ENCODE measurements around the gene PCDHGA3.
"Not testable (repeated sequence)": the region's sequence is repeated elsewhere in the genome, so short reads cannot be mapped to it uniquely, and the experiment has no call there.

PCDHGA3 gene

DNA sequence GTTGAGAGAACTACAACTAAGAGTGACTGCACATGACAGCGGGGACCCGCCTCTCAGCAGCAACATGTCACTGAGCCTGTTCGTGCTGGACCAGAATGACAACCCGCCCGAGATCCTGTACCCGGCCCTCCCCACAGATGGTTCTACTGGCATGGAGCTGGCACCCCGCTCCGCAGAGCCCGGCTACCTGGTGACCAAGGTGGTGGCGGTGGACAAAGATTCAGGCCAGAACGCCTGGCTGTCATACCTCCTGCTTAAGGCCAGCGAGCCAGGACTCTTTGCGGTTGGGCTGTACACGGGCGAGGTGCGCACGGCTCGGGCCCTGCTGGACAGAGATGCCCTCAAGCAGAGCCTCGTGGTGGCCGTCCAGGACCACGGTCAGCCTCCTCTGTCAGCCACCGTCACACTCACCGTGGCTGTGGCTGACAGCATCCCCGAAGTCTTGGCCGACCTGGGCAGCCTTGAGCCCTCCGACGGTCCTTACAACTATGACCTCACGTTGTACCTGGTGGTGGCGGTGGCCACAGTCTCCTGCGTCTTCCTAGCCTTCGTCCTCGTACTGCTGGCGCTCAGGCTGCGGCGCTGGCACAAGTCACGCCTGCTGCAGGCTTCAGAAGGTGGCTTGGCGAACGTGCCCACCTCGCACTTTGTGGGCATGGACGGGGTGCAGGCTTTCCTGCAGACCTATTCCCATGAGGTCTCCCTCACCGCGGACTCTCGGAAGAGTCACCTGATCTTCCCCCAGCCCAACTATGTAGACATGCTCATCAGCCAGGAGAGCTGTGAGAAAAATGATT is 41.0 kb downstream of the PCDHGA3 start:
- no peaks in the 10 kb centered on the region for H3K4me1 ChIP-seq (ENCODE audit: control insufficient read depth in 1 of 2, insufficient read depth in 2 of 2, low read length in 2 of 2)

DNA sequence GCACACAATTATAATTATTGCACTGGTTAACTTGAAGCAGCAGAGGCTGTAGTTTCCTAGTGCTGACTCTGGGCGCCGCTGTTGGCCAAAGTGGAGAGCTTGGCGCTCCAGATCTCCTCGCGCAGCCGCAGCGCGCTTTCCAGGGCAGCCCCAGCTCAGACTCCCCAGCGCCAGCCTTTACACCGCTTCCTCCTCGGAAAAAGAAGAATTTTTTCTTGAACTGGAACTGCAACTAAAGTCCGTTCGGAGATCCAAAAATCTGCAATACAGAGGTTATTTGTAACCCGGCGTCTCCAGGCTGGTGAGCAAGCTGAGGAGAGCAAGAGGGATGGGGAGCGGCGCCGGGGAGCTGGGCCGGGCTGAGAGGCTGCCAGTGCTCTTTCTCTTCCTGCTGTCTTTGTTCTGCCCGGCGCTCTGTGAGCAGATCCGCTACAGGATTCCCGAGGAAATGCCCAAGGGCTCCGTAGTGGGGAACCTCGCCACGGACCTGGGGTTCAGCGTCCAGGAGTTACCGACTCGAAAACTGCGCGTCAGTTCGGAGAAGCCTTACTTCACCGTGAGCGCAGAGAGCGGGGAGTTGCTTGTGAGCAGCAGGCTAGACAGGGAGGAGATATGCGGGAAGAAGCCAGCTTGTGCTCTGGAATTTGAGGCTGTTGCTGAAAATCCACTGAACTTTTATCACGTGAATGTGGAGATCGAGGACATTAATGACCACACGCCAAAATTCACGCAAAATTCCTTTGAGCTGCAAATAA is 44.1 kb downstream of the PCDHGA3 start, which contains the start of gene PCDHGB4:
Gene PCDHGB4, plus strand, starts transcription at position 142 of the 755 bp plus-strand sequence. Its CDS starts 187 bp downstream, at position 329.
- not testable (repeated sequence) for H3K4me1 ChIP-seq (ENCODE audit: control insufficient read depth in 1 of 2, insufficient read depth in 2 of 2, low read length in 2 of 2)
- H3K4me3 ChIP-seq (ENCODE audit: low read depth in 1 of 2, low read length in 2 of 2), result peak within 1 kb of the TSS; percentile 38 to 73

More for the DNA sequence above, 41.0 kb downstream of the PCDHGA3 start:
- Histone ChIP-seq H3K27me3 (ENCODE audit: low read depth, low read length) (no peaks in the 10 kb centered on the region), H3K4me3 (ENCODE audit: low read depth in 1 of 2, low read length in 2 of 2) (peak overlapping the region in 1 of 2 donors; percentile 73), H3K9me3 (ENCODE audit: control insufficient read depth in 1 of 2, low read length in 2 of 2) (peaks cover 63 to 87% of the 10 kb centered on the region in 2 donors), H3K36me3 (ENCODE audit: control insufficient read depth in 1 of 2, insufficient read depth in 2 of 2, low read length in 2 of 2) (peaks cover 0 to 11% of the 10 kb centered on the region in 2 donors), H3K27ac (ENCODE audit: low read length) (no peak overlapping the region)

DNA sequence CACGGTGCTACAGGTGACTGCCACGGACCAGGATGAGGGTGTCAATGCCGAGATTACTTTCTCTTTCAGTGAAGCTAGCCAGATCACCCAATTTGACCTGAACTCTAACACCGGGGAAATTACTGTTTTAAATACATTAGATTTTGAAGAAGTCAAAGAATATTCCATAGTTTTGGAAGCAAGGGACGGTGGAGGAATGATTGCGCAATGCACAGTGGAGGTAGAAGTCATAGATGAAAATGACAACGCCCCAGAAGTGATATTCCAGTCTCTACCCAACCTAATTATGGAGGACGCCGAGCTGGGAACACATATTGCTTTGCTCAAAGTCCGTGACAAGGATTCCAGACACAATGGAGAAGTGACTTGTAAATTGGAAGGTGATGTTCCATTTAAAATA is 45.0 kb downstream of the PCDHGA3 start:
- H3K27ac ChIP-seq (ENCODE audit: low read length), result no peak overlapping the region
- no peaks in the 10 kb centered on the region for H3K27me3 ChIP-seq (ENCODE audit: low read depth, low read length)
- H3K4me1 ChIP-seq (ENCODE audit: control insufficient read depth in 1 of 2, insufficient read depth in 2 of 2, low read length in 2 of 2), result no peaks in the 10 kb centered on the region
- peak overlapping the region; percentile 38 to 73 for H3K4me3 ChIP-seq (ENCODE audit: low read depth in 1 of 2, low read length in 2 of 2)
- peaks cover 72 to 94% of the 10 kb centered on the region in 2 donors for H3K9me3 ChIP-seq (ENCODE audit: control insufficient read depth in 1 of 2, low read length in 2 of 2)
- H3K36me3 ChIP-seq (ENCODE audit: control insufficient read depth in 1 of 2, insufficient read depth in 2 of 2, low read length in 2 of 2), result peaks cover 0 to 7% of the 10 kb centered on the region in 2 donors

More for the DNA sequence above, 44.1 kb downstream of the PCDHGA3 start, which contains the start of gene PCDHGB4:
- H3K27me3 ChIP-seq (ENCODE audit: low read depth, low read length); H3K36me3 ChIP-seq (ENCODE audit: control insufficient read depth in 1 of 2, insufficient read depth in 2 of 2, low read length in 2 of 2); H3K27ac ChIP-seq (ENCODE audit: low read length): not testable (repeated sequence)
- peaks cover 69 to 94% of the 10 kb centered on the region in 2 donors for H3K9me3 ChIP-seq (ENCODE audit: control insufficient read depth in 1 of 2, low read length in 2 of 2)

DNA sequence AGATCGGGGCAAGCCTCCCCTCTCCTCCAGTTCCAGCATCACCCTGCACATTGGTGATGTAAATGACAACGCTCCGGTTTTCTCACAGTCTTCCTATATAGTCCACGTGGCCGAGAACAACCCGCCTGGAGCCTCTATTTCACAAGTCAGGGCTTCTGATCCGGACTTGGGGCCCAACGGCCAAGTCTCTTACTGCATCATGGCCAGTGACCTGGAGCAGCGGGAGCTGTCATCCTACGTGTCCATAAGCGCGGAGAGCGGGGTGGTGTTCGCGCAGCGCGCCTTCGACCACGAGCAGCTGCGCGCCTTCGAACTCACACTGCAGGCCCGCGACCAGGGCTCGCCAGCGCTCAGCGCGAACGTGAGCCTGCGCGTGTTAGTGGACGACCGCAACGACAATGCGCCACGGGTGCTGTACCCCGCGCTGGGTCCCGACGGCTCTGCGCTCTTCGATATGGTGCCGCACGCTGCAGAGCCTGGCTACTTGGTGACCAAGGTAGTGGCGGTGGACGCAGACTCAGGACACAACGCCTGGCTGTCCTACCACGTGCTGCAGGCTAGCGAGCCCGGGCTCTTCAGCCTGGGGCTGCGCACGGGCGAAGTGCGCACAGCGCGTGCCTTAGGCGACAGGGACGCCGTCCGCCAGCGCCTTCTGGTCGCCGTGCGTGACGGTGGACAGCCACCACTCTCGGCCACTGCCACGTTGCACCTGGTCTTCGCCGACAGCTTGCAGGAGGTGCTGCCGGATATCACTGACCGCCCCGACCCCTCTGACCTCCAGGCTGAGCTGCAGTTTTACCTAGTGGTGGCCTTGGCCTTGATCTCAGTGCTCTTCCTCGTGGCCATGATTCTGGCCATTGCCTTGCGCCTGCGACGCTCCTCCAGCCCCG is 45.8 kb downstream of the PCDHGA3 start:
- Histone ChIP-seq H3K4me3 (ENCODE audit: low read depth in 1 of 2, low read length in 2 of 2) (peak overlapping the region in 1 of 2 donors; percentile 73), H3K36me3 (ENCODE audit: control insufficient read depth in 1 of 2, insufficient read depth in 2 of 2, low read length in 2 of 2) (peaks cover 0 to 7% of the 10 kb centered on the region in 2 donors), H3K9me3 (ENCODE audit: control insufficient read depth in 1 of 2, low read length in 2 of 2) (peaks cover 75 to 95% of the 10 kb centered on the region in 2 donors), H3K27ac (ENCODE audit: low read length) (no peak overlapping the region), H3K4me1 (ENCODE audit: control insufficient read depth in 1 of 2, insufficient read depth in 2 of 2, low read length in 2 of 2) (no peaks in the 10 kb centered on the region), H3K27me3 (ENCODE audit: low read depth, low read length) (no peaks in the 10 kb centered on the region)

DNA sequence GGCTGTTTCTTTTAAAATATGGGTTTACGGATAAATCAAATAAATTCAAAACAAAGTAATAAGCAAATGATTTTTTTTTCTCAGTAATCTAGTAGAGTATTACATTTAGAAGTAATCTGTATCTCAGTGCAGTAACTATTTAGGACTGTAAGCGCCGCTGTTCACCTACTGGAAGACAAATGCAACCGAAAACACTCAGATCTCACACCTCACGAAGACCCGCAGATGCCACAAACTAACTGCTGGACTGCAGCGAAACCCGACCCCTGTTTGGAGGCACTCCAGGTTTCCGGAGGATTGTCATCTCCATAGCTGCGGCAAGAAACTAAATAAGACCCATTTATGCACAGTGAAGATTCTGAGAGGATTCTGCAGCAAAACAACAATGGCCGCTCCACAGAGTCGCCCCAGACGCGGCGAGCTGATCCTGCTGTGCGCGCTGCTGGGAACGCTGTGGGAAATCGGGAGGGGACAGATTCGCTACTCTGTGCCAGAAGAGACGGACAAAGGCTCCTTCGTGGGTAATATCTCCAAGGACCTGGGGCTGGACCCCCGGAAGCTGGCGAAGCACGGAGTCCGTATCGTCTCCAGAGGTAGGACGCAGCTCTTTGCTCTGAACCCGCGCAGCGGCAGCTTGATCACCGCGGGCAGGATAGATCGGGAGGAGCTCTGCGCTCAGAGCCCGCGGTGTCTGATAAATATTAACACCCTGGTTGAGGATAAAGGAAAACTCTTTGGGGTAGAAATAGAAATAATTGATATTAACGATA is 49.0 kb downstream of the PCDHGA3 start, which contains the start of gene PCDHGA8:
Gene PCDHGA8, plus strand, starts transcription at position 205 of the 770 bp plus-strand sequence. Its CDS starts 181 bp downstream, at position 386.
- Histone ChIP-seq H3K27ac (ENCODE audit: low read length) (no peak within 1 kb of the TSS), H3K9me3 (ENCODE audit: control insufficient read depth in 1 of 2, low read length in 2 of 2) (peaks cover 59 to 82% of the 10 kb centered on the region in 2 donors), H3K4me3 (ENCODE audit: low read depth in 1 of 2, low read length in 2 of 2) (peak within 1 kb of the TSS in 1 of 2 donors; percentile 73), H3K36me3 (ENCODE audit: control insufficient read depth in 1 of 2, insufficient read depth in 2 of 2, low read length in 2 of 2) (peaks cover 0 to 4% of the 10 kb centered on the region in 2 donors), H3K27me3 (ENCODE audit: low read depth, low read length) (no peaks in the 10 kb centered on the region), H3K4me1 (ENCODE audit: control insufficient read depth in 1 of 2, insufficient read depth in 2 of 2, low read length in 2 of 2) (no peaks in the 10 kb centered on the region)

DNA sequence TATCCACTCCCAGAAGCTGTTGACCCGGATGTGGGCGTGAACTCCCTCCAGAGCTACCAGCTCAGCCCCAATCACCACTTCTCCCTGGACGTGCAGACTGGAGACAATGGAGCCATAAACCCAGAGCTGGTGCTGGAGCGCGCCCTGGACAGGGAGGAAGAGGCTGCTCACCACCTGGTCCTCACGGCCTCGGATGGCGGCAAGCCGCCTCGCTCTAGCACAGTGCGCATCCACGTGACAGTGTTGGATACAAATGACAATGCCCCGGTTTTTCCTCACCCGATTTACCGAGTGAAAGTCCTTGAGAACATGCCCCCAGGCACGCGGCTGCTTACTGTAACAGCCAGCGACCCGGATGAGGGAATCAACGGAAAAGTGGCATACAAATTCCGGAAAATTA is 49.6 kb downstream of the PCDHGA3 start:
- Histone ChIP-seq H3K4me1 (ENCODE audit: control insufficient read depth in 1 of 2, insufficient read depth in 2 of 2, low read length in 2 of 2) (no peaks in the 10 kb centered on the region), H3K27me3 (ENCODE audit: low read depth, low read length) (no peaks in the 10 kb centered on the region), H3K27ac (ENCODE audit: low read length) (no peak overlapping the region), H3K9me3 (ENCODE audit: control insufficient read depth in 1 of 2, low read length in 2 of 2) (peaks cover 57 to 82% of the 10 kb centered on the region in 2 donors), H3K36me3 (ENCODE audit: control insufficient read depth in 1 of 2, insufficient read depth in 2 of 2, low read length in 2 of 2) (peaks cover 0 to 4% of the 10 kb centered on the region in 2 donors), H3K4me3 (ENCODE audit: low read depth in 1 of 2, low read length in 2 of 2) (peak overlapping the region in 1 of 2 donors; percentile 73)

DNA sequence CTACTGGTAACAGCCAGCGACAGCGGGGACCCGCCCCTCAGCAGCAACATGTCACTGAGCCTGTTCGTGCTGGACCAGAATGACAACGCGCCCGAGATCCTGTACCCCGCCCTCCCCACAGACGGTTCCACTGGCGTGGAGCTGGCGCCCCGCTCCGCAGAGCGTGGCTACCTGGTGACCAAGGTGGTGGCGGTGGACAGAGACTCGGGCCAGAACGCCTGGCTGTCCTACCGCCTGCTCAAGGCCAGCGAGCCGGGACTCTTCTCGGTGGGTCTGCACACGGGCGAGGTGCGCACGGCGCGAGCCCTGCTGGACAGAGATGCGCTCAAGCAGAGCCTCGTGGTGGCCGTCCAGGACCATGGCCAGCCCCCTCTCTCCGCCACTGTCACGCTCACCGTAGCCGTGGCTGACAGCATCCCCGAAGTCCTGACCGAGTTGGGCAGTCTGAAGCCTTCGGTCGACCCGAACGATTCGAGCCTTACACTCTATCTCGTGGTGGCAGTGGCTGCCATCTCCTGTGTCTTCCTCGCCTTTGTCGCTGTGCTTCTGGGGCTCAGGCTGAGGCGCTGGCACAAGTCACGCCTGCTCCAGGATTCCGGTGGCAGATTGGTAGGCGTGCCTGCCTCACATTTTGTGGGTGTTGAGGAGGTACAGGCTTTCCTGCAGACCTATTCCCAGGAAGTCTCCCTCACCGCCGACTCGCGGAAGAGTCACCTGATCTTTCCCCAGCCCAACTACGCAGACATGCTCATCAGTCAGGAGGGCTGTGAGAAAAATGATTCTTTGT is 51.0 kb downstream of the PCDHGA3 start:
- H3K4me3 ChIP-seq (ENCODE audit: low read depth in 1 of 2, low read length in 2 of 2), result peak overlapping the region in 1 of 2 donors; percentile 73
- H3K27me3 ChIP-seq (ENCODE audit: low read depth, low read length); H3K27ac ChIP-seq (ENCODE audit: low read length); H3K36me3 ChIP-seq (ENCODE audit: control insufficient read depth in 1 of 2, insufficient read depth in 2 of 2, low read length in 2 of 2); H3K4me1 ChIP-seq (ENCODE audit: control insufficient read depth in 1 of 2, insufficient read depth in 2 of 2, low read length in 2 of 2): not testable (repeated sequence)
- peaks cover 60 to 82% of the 10 kb centered on the region in 2 donors for H3K9me3 ChIP-seq (ENCODE audit: control insufficient read depth in 1 of 2, low read length in 2 of 2)
